Parathyroid adenoma (tissue), 2 donors: ENCODE results near the gene SERPINE3.

ENCODE experiments used
- H2AFZ ChIP-seq: fragments of 300-600 bp; sonication (generic); one replicate; pipeline ENCODE4 v1.7.0; 2017; ENCODE audit warnings: antibody characterized with exemption, mild to moderate bottlenecking
- H3K27ac ChIP-seq: fragments of 300-600 bp; sonication (generic); one replicate; pipeline ENCODE4 v1.7.0; 2017
- H3K27me3 ChIP-seq: fragments of 300-600 bp; sonication (generic); one replicate; pipeline ENCODE4 v1.7.0; 2017; ENCODE audit warnings: low read length; ENCODE audit not compliant: control insufficient read depth, insufficient read depth
- H3K36me3 ChIP-seq: fragments of 300-600 bp; sonication (generic); one replicate; pipeline ENCODE4 v1.7.0; 2017; ENCODE audit warnings: low read length; ENCODE audit not compliant: control insufficient read depth, insufficient read depth
- H3K4me1 ChIP-seq: fragments of 300-600 bp; sonication (generic); one replicate; pipeline ENCODE4 v1.7.0; 2017; ENCODE audit warnings: control low read depth
- H3K4me2 ChIP-seq: fragments of 300-600 bp; sonication (generic); one replicate; pipeline ENCODE4 v1.7.0; 2017; ENCODE audit warnings: low read length
- H3K4me3 ChIP-seq: fragments of 300-600 bp; sonication (generic); one replicate; pipeline ENCODE4 v1.7.0; 2017; ENCODE audit warnings: low read depth, low read length
- H3K79me2 ChIP-seq: fragments of 300-600 bp; sonication (generic); one replicate; pipeline ENCODE4 v1.7.0; 2017; ENCODE audit warnings: control low read depth
- H3K9ac ChIP-seq: fragments of 300-600 bp; sonication (generic); one replicate; pipeline ENCODE4 v1.7.0; 2017; ENCODE audit warnings: mild to moderate bottlenecking
- H3K9me3 ChIP-seq: fragments of 300-600 bp; sonication (generic); one replicate; pipeline ENCODE4 v1.7.0; 2017; ENCODE audit warnings: low read length; ENCODE audit not compliant: control insufficient read depth
- CTCF ChIP-seq: fragments of 300-600 bp; sonication (generic); IDR thresholded peaks from one replicate; pipeline ENCODE4 v1.7.0; 2017; ENCODE audit warnings: antibody characterized with exemption, mild to moderate bottlenecking
- donor health status: primary hyperparathyroidism.

The SERPINE3 gene

GRCh38 chr13:51397262-51397941 lies 57.9 kb downstream of the SERPINE3 start:
- H3K4me2 ChIP-seq = no peak overlapping the region
- no peaks in the 10 kb centered on the region for H3K36me3 ChIP-seq
- no peaks in the 10 kb centered on the region for H3K9me3 ChIP-seq
- no peaks in the 10 kb centered on the region for H3K4me1 ChIP-seq
- no peak overlapping the region for H3K9ac ChIP-seq
- no peak for TF ChIP-seq CTCF
- H3K4me3 ChIP-seq = no peak overlapping the region
- peaks cover 4% of the 10 kb centered on the region for H3K79me2 ChIP-seq
- no peaks in the 10 kb centered on the region for H3K27me3 ChIP-seq
- H2AFZ ChIP-seq = no peak overlapping the region
- H3K27ac ChIP-seq = no peak overlapping the region

GRCh38 chr13:51405176-51405575 lies 65.7 kb downstream of the SERPINE3 start:
- peaks cover 20% of the 10 kb centered on the region for H3K79me2 ChIP-seq
- no peak for TF ChIP-seq CTCF

GRCh38 chr13:51412431-51412830 lies 72.9 kb downstream of the SERPINE3 start:
- peaks cover 25% of the 10 kb centered on the region for H3K79me2 ChIP-seq
- H3K27me3 ChIP-seq = no peaks in the 10 kb centered on the region
- no peak overlapping the region for H3K9ac ChIP-seq
- H3K27ac ChIP-seq = no peak overlapping the region
- H3K4me3 ChIP-seq = no peak overlapping the region
- H2AFZ ChIP-seq = no peak overlapping the region
- no peak for TF ChIP-seq CTCF
- no peak overlapping the region for H3K4me2 ChIP-seq
- no peaks in the 10 kb centered on the region for H3K9me3 ChIP-seq
- H3K36me3 ChIP-seq = no peaks in the 10 kb centered on the region
- peaks cover 2% of the 10 kb centered on the region for H3K4me1 ChIP-seq

More at GRCh38 chr13:51405176-51405575, 65.7 kb downstream of the SERPINE3 start:
- no peaks in the 10 kb centered on the region for H3K4me1 ChIP-seq
- no peak overlapping the region for H3K4me3 ChIP-seq
- no peaks in the 10 kb centered on the region for H3K9me3 ChIP-seq
- H2AFZ ChIP-seq = no peak overlapping the region
- no peaks in the 10 kb centered on the region for H3K27me3 ChIP-seq
- H3K36me3 ChIP-seq = no peaks in the 10 kb centered on the region
- no peak overlapping the region for H3K9ac ChIP-seq
- no peak overlapping the region for H3K4me2 ChIP-seq
- H3K27ac ChIP-seq = no peak overlapping the region
